OCI-LY1 (cell line): ENCODE measurements around the gene FABP1.

Experiments
- H2AFZ ChIP-seq: fragments of 200-600 bp; sonication (generic), shearing (Covaris generic); 2 replicates; pipeline ENCODE4 v1.6.0; 2014; ENCODE audit warnings: antibody characterized with exemption, mild to moderate bottlenecking, low read length
- H3F3A ChIP-seq: fragments of 200-600 bp; sonication (generic), shearing (Covaris generic); 2 replicates; pipeline ENCODE4 v1.6.0; 2014; ENCODE audit warnings: mild to moderate bottlenecking, antibody characterized with exemption, low read length, moderate library complexity; ENCODE audit not compliant: insufficient read depth
- H3K27ac ChIP-seq: fragments of 200-600 bp; sonication (generic); 2 replicates; pipeline ENCODE4 v1.5.1; 2014; ENCODE audit warnings: low read length, mixed run types, mild to moderate bottlenecking, low read depth; ENCODE audit not compliant: poor library complexity, severe bottlenecking
- H3K27me3 ChIP-seq: fragments of 200-600 bp; sonication (generic); 2 replicates; pipeline ENCODE4 v1.6.0; 2014; ENCODE audit warnings: antibody characterized with exemption, mild to moderate bottlenecking, low read length, moderate library complexity; ENCODE audit not compliant: insufficient read depth
- H3K36me3 ChIP-seq: fragments of 200-600 bp; sonication (generic); 2 replicates; pipeline ENCODE4 v1.6.1; 2014; ENCODE audit warnings: mild to moderate bottlenecking, antibody characterized with exemption, low read length, moderate library complexity, mixed read lengths; ENCODE audit not compliant: insufficient read depth
- H3K4me1 ChIP-seq: fragments of 200-600 bp; sonication (generic); 2 replicates; pipeline ENCODE4 v1.5.1; 2014; ENCODE audit warnings: mild to moderate bottlenecking, low read length, moderate library complexity; ENCODE audit not compliant: insufficient read depth, severe bottlenecking
- H3K4me2 ChIP-seq: fragments of 200-600 bp; sonication (generic), shearing (Covaris generic); 2 replicates; pipeline ENCODE4 v1.6.1; 2014; ENCODE audit warnings: low read length
- H3K4me3 ChIP-seq: fragments of 200-600 bp; sonication (generic); 2 replicates; pipeline ENCODE4 v1.5.1; 2014; ENCODE audit warnings: low read length, low read depth, mild to moderate bottlenecking, mixed read lengths; ENCODE audit not compliant: poor library complexity, severe bottlenecking
- H3K79me2 ChIP-seq: fragments of 200-600 bp; shearing (Covaris generic); 2 replicates; pipeline ENCODE4 v1.6.1; 2016; ENCODE audit warnings: mixed run types, low read length, mixed read lengths; ENCODE audit not compliant: insufficient read depth
- H3K9ac ChIP-seq: fragments of 200-600 bp; sonication (generic), shearing (Covaris generic); 2 replicates; pipeline ENCODE4 v1.6.1; 2014; ENCODE audit warnings: mild to moderate bottlenecking, low read length, mixed read lengths
- H3K9me2 ChIP-seq: fragments of 200-600 bp; sonication (generic), shearing (Covaris generic); 2 replicates; pipeline ENCODE4 v1.6.1; 2014; ENCODE audit warnings: low read depth, mild to moderate bottlenecking, low read length, mixed read lengths
- H3K9me3 ChIP-seq: fragments of 200-600 bp; shearing (Covaris generic); 2 replicates; pipeline ENCODE4 v1.6.1; 2014; ENCODE audit warnings: low read length, mixed read lengths
- H4K20me1 ChIP-seq: fragments of 200-600 bp; sonication (generic), shearing (Covaris generic); 2 replicates; pipeline ENCODE4 v1.6.0; 2016; ENCODE audit warnings: mild to moderate bottlenecking, low read length; ENCODE audit not compliant: insufficient read depth
- EZH2 ChIP-seq: fragments of 200-600 bp; sonication (generic), shearing (Covaris generic); IDR thresholded peaks from 2 replicates; pipeline ENCODE4 v1.8.0; 2017; ENCODE audit warnings: borderline replicate concordance, mixed run types, mild to moderate bottlenecking, antibody characterized with exemption, low read length, moderate library complexity, mixed read lengths
- TF ChIP-seq, protein P1 (sequence below): fragments of 200-600 bp; sonication (generic), shearing (Covaris generic); IDR thresholded peaks from 2 replicates; pipeline ENCODE4 v1.5.1; 2017; ENCODE audit warnings: mild to moderate bottlenecking, antibody characterized with exemption, low read length, moderate library complexity, mixed read lengths

Gene FABP1

DNA sequence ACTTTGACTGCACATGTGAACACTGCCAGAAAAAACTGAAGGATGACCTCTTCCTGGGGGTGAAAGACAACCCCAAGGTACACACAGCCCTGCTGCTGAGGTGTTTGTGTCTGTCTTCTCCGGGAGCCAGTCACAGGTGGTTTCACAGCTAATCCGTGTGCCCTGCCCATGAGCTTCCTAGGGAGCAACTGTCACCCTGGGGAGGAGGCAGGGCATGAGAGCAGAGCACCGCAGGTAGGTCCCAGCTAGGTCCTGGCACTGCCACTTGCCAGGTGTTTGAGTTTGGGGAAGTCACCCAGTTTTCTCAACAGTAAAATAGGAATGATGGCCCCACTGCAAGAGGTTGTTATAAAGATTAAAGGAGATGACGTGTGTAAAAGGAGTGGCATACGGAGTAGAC, 31.2 kb downstream of the FABP1 start:
- no peak overlapping the region for H2AFZ ChIP-seq
- no peaks in the 10 kb centered on the region for H3K79me2 ChIP-seq
- H3K27ac ChIP-seq = no peak overlapping the region
- no peaks in the 10 kb centered on the region for H3K27me3 ChIP-seq
- H3K4me1 ChIP-seq = no peaks in the 10 kb centered on the region
- H3K9me3 ChIP-seq = no peaks in the 10 kb centered on the region
- H3F3A ChIP-seq = no peaks in the 10 kb centered on the region
- H3K36me3 ChIP-seq = no peaks in the 10 kb centered on the region
- H3K9ac ChIP-seq = no peak overlapping the region
- no peaks in the 10 kb centered on the region for H3K9me2 ChIP-seq
- no peaks in the 10 kb centered on the region for H4K20me1 ChIP-seq
- H3K4me2 ChIP-seq = no peak overlapping the region
- H3K4me3 ChIP-seq = no peak overlapping the region
- TF ChIP-seq, protein P1, sequence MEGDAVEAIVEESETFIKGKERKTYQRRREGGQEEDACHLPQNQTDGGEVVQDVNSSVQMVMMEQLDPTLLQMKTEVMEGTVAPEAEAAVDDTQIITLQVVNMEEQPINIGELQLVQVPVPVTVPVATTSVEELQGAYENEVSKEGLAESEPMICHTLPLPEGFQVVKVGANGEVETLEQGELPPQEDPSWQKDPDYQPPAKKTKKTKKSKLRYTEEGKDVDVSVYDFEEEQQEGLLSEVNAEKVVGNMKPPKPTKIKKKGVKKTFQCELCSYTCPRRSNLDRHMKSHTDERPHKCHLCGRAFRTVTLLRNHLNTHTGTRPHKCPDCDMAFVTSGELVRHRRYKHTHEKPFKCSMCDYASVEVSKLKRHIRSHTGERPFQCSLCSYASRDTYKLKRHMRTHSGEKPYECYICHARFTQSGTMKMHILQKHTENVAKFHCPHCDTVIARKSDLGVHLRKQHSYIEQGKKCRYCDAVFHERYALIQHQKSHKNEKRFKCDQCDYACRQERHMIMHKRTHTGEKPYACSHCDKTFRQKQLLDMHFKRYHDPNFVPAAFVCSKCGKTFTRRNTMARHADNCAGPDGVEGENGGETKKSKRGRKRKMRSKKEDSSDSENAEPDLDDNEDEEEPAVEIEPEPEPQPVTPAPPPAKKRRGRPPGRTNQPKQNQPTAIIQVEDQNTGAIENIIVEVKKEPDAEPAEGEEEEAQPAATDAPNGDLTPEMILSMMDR = no peak
- TF ChIP-seq EZH2 = no peak

DNA sequence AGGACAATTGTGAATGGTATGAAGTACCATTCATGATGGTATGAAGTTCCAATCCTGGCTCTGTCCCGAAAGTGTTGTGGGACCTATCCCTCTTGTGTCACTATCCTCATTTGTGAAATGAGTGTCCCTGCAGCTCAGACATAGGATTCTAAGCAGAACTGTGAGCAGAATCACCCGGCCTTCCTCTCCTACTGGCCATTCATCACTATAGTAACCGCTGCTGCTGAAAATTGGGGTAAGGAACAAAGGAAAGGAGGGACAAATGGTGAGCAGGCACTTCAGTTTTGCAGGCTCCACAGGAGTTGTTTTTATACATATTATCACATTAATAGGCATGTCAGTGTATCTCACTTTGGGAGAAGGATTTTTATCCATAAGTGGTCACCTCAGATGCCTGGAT, 32.8 kb downstream of the FABP1 start:
- H3K4me1 ChIP-seq = no peaks in the 10 kb centered on the region
- H3K9me2 ChIP-seq = no peaks in the 10 kb centered on the region
- no peak overlapping the region for H3K4me2 ChIP-seq
- no peaks in the 10 kb centered on the region for H3F3A ChIP-seq
- TF ChIP-seq EZH2 = no peak
- TF ChIP-seq, protein P1 = no peak
- H3K4me3 ChIP-seq = no peak overlapping the region
- H3K27ac ChIP-seq = no peak overlapping the region
- no peaks in the 10 kb centered on the region for H3K36me3 ChIP-seq
- no peak overlapping the region for H2AFZ ChIP-seq
- no peak overlapping the region for H3K9ac ChIP-seq
- no peaks in the 10 kb centered on the region for H3K9me3 ChIP-seq
- H3K79me2 ChIP-seq = no peaks in the 10 kb centered on the region
- no peaks in the 10 kb centered on the region for H4K20me1 ChIP-seq
- H3K27me3 ChIP-seq = no peaks in the 10 kb centered on the region

DNA sequence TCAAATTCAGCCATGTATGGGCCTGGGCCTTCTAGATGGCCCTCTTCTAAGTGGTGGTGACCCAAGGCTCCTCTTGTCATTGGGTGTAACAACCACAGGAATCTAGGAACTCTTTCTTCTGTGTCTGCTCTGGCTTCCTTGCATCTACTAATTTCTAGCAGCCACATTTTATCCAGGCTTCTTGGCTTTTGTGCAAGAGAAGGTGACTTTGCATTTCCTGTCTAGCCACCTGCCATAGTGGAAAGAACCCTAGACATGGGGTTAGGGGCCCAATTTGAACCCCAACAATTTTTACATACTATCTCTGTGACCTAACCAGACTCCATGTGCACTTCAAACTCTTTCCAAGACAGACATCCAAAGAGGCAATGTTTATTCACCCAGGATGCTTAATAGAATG, 35.1 kb downstream of the FABP1 start:
- no peaks in the 10 kb centered on the region for H3K36me3 ChIP-seq

More for the DNA sequence above, 35.1 kb downstream of the FABP1 start:
- TF ChIP-seq, protein P1 = no peak
- TF ChIP-seq EZH2 = no peak
- Histone ChIP-seq H3K9me2 (no peaks in the 10 kb centered on the region), H3K4me2 (no peak overlapping the region), H3F3A (no peaks in the 10 kb centered on the region), H3K4me3 (no peak overlapping the region), H3K9ac (no peak overlapping the region), H3K79me2 (no peaks in the 10 kb centered on the region), H3K4me1 (no peaks in the 10 kb centered on the region), H3K27me3 (no peaks in the 10 kb centered on the region), H4K20me1 (no peaks in the 10 kb centered on the region), H3K27ac (no peak overlapping the region), H2AFZ (no peak overlapping the region), H3K9me3 (no peaks in the 10 kb centered on the region)
